Measurements from ENCODE around the gene QSOX1. TPM values are rescaled to one million over a fixed set of nuclear protein-coding genes. Genes with fewer than 3 reads are reported as not detected.
A peak's percentile ranks its signal among the peaks of the same experiment; 100 is the strongest.

The QSOX1 gene
- total RNA-seq, 1 experiment from 2014 or later, result 168 TPM

DNA sequence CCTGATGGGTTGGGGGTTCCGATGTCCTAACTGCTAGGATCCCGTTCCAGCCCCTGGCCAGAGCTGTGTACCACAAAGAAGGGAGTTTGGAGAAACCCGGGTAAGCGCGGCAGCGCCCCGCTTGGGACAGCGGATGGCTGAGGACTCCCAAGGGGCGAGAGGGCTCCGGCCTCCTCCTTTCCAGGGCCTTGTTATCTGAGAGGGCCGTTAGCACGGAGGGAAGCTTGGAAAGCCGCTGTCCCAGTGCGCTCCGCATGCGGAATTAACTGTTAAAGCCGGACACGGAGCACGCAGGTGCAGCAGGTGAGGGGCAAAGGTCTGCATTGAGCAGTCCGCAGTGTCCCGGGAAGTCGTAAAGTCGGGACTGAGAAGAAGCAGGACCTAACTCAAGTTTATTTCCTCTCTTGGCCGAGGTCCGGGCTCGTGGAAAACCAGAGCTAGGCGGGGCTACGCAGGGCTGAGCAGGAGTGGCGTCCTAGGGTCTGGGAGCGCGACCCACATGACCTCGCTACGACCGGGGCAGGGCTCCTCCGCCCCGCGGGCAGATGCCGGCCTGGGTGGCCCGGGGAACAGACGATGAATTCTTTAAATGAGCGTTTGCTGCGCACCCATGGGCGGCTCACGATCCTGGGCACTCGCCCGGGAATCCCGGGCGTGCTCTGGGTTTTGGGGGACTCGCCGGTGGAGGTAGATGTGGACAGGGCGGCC, 79.9 kb downstream of the QSOX1 start:
- DNase-seq (ENCODE audit: low read depth), result no peak

DNA sequence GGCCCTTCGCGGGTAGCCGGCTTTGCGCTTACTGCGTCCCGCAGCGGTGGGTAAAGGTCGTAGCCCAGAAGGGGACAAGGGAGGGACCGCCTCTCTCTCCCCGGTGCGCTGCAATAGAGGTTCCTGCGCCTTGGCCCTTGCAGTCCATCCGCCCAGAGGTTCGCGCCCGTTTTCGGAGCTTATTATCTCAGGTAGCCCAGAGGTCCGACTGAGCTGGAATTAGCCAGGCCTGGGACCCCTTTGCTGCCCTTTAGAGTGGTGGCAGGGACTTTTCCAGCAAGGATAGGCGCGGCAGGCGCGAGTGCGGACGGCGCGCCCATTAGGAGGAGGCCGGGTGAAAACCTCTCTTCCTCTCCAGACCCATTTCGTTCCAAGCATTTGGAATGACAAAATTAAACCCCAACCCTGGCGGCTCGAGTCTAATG, 80.4 kb downstream of the QSOX1 start:
- DNase-seq (ENCODE audit: low read depth), result no peak

DNA sequence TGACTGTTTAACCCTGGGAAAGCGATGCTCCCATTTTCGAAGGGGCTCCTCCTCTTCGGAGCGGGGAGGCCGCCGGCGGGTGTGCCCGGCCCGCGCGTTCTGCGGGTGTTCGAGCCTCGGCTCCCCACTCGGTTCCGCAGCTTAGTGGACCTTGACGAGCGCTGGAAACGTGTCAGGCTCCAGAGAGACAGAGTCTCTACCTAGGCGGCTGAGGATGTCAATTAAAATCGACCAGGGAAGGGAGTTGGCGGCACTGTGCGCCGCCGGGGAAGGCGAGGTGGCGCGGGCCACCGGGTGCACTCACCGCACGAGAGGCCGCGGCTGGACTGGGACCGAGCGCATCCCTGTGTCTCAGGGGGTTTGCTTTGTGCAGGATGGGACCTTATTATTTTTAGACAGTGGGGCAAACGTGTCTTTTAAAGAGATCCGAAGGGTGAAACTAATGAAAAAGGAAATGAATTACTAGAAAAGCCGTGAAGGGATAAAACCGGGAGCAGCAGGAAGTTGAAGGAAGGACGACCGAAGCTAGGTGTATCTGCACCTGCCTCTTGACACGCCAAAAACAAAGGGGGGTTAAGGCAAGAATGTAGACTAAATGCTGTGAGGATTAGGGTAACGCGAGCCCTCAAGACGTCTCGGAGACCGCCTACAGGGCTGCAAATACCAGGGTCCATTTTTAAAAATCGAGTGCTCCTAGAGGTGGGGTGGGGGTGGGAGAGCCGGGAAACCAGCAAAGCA, 81.0 kb downstream of the QSOX1 start:
- DNase-seq (ENCODE audit: low read depth), result no peak

DNA sequence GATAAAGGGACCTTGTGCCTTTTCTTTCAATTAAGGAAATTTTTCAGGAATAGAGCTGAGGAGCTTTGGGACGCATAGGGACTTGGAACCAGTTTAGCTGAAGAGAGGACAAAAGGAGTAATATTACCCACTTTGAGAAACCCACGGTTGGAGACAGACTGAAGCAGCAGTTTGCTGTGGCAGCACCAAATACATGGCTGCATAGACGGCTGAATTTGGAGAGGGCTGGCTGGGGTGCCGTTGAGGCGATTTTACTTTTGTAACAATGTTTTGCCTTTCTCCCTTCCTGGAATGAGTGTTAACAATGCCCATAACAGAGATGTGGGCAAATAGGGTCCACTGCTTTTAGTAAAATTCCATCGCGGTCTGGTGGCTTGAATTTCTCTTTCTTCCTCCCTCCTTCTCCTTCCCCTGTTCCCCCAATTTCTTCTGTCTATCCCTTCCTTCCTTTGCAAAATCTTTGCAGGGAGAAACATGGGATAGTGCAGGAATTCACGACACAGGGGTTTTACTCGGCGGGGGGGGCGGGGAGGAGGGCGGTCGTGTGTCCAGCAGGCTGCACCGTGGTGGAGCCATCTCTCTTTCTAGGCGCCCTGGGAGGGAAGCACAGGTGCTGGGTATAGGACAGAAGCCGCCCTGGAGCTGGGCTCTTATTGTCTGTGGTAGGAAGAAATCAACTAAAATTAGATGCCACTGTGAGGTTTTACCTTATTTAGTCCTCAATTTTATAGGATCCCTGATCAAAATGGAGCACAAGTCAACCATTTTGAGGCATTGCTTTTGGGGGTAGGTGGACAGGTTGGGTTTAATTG, 82.2 kb downstream of the QSOX1 start:
- DNase-seq (ENCODE audit: low read depth), result no peak

DNA sequence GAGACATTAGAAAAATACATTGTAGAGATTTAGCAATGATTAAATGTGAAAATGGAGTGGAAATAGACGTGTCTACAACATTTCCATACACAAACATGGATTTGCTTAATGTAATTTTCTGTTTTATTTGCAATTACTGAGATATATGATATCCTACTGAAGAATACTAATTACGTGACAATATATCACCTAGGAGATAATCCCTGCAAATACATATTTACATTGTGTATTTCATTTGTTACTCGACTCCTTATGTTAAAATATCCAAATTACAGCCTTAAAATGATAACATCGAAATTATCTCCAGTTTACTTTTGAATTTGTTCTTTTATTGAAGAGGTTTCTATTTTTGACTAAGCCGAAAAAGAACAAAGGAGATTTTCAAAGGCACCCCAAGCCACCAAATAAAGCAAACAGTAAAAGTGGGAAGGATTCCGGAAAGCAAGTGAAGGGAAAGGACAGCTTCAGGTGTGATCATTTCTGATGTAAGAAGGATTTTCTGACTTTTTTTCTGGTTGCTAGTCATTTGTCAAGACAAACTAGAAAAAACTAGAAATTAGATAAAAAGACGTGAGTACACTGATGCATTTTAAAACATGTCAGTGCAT, 83.3 kb downstream of the QSOX1 start:
- DNase-seq (ENCODE audit: low read depth), result no peak

DNA sequence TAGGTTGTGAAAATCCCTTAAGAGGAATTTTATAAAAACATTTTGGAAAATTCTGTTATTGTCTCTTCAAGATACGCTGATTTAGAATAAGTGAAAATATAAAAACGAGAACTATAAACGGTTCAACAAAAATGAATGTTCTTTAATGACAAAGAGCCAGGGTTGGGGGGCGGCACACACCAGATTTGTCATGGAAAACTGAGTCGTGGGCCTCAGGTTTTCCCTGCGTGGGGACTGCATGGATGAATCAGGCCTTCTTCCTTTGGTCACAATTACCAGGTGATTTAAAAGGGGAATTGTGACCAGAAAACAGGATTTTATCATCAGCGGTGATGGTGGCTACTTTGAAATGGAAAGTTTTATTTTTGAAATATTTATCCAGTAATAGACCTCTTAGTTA, 84.0 kb downstream of the QSOX1 start:
- DNase-seq (ENCODE audit: low read depth), result no peak

DNA sequence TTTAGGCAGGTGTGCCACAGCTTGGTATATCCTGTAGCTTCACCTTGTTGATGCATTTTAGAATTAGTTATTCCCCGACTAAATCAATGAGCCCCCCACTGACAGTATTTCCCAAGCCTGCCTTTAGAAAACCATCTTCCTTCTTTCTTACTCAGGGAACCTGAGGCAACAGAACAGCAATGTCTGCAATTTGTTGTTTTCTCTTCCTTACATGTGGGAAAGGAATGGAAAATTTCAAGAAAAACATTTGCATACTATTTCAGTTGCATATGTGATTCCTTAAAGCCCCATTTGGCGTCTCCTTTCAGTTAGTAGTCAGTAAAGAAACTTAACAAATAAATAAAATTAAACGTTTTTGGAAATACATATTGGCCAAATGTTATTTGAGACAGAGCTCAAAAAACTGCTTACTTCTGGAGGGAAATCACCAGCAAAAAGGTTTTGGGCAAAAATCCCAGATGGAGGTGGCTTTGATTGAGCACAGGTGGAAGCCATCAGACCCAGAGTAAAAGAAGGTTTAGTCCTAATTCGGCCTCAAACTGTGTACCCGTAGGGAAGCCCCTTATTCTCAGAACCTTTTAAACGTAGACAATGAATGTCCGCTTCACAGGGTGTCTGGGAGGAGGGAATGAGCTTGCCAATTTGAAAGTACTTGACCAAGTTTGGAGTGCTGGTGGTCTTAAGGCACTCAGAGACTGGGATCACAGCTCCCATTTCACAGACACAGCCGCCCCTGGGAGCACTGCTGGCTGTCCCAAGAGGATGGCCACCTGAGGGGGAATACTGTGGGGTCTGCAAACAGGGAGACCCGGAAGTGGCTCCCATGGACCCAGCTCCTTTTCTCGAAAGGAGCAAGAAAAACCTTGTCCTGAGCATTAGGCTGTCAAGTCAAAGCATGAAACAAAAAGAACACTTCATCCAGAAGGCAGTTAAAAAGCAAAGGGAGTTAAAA, 84.8 kb downstream of the QSOX1 start:
- no peak for DNase-seq (ENCODE audit: low read depth)

DNA sequence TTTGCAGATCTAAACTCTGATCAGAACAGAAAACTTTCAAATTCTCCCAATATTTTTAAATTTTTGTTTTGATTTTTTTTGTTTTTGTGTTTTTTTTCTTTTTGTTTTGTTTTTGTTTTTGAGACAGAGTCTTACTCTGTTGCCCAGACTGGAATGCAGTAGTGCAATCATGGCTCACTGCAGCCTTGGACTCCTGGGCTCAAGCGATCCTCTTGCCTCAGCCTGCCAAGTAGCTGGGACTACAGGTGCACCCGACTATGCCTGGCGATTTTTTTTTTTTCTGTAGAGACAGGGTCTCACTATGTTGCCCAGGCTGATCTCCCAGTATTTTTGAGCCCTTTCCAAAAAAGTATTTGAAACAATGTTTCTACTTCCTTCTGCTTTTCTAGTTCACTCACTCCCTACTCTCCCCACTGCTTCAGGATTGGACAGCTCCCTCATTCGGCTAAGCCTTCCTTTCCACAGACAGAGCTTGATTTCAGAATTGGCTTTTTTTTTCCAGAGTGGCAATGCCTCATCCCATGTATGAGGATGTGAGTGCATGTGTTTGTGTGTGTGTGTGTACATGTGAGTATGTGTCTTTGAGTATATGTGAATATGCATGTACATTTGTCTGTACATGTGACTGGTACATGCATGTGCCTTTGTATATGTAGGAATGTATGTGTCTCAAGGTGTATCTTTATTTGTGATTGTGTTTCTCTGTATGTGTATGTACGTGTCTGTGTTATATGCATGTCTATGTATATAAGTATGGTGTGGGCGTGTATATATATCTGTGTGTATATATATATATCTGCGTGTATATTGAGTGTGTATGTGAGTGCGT, 87.3 kb downstream of the QSOX1 start:
- DNase-seq (ENCODE audit: low read depth), result no peak

DNA sequence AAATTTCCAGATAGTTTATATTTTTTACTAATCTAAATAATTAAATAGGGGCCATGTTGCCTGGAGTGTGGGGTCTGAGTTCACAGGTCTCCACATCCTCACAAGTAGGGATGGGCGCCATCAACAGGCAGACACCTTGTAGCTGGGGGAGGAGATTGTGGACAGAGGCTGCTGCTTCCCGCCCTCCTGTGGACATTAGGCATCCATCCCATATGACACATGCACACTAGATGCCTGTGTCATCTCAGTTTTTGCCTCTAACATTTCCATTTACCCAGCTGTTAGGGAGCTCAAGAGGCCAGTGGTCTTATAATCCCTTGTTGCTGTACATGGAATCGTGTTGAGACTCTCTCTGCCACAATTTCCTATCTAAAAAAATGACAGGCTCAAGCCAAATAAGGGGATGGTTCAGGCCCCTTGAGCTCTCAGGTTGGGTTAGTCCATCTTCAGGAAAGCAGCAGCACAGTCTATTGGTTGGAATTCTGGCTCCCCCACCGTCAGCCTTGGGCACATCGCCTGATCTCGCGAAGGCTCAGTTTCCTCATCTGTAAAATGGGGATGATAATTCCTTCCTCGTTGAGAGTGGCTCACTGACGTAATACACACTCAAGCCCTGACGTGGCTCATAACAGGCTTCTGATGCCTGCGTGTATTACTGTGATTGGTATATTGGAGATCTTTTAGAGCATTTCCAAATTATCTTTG, 89.0 kb downstream of the QSOX1 start:
- DNase-seq (ENCODE audit: low read depth), result peak; percentile 56

DNA sequence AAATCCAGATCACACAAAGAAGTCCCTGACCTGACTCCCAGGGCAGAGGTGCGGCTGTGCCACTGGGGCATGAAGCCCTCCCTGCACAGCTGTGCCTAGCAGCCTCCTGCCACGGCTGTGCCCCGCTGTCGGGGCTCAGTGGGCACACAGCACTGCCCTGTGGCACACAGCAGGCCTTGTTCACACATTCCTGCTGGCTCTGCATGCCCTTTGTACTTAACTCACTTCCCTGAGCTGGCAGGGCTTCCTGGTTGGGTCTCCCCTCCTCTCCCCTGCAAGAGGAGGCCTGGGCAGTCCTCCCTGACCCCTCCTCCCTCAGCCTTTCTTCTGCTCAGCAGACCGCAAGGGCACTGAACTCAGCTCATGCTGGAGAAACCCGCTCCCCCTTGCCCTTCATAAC, 90.2 kb downstream of the QSOX1 start:
- DNase-seq (ENCODE audit: low read depth), result no peak

DNA sequence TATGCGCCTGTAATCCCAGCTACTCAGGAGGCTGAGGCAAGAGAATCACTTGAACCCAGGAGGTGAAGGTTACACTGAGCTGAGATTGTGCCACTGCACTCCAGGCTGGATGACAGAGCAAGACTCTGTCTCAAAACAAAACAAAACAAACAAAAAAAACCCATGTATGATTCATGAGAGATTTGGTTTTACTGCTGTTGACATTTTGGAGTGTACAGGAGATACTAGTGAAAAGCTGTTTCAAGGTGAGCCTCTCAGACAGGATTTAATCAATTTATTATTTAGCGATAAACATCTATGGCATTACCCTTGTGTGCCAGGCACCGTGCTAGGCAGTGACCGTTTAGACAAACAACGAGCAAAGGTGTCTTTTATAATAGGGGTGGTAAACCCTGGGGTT, 91.9 kb downstream of the QSOX1 start:
- DNase-seq (ENCODE audit: low read depth), result peak; percentile 13

DNA sequence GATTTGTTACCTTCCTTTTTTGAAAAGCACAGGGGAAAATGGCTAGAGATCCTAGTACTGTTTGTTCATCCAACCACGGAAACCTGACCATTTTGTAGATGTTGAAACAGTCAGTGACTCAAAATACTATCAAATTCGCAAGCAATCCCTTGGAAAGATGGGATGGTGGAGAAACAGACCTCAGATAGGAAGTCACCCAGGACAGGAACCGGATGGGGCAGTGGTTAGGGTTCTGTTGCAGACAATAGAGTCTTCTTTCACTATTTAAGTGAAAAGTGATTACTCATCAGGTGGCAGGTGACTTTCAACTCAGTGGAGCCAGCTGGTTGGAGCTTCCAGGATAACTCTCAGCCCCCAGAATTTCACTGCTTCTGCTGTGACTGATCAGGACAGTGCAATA, 92.4 kb downstream of the QSOX1 start:
- peak; percentile 77 for DNase-seq (ENCODE audit: low read depth)

DNA sequence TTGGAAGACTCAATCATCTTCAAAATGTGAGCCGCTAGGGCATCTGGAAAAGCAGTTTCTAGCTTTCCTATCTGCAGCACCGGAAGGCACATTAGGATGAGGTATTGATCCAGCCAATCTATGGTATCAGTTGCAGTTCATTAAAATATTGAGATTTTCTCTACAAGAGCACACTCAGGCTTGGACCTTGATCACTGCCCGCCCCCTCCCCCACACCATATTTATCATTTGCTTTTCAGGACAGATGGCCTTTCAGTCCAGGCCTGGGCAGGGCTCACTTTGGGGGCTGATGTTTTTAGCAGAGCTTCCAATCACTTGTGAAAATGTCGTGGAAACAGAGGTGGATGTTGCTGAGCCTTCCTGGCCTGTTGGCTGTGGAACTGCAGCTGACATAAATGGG, 92.9 kb downstream of the QSOX1 start:
- DNase-seq (ENCODE audit: low read depth), result no peak

DNA sequence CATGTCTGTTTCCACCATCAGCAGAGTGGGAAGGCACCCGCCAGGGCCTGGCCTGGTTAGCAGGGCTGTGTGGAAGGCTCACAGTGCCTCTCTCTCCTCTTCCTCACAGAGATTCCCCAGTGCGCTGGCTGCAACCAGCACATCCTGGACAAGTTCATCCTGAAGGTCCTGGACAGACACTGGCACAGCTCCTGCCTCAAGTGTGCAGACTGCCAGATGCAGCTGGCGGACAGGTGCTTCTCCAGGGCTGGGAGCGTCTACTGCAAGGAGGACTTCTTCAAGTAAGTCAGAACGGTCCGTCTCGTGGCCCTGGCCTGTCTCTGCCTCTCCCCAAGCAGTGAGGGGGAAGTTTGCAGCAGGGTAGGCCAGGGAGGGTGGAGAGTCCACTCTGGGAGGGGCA, 93.5 kb downstream of the QSOX1 start:
- no peak for DNase-seq (ENCODE audit: low read depth)

DNA sequence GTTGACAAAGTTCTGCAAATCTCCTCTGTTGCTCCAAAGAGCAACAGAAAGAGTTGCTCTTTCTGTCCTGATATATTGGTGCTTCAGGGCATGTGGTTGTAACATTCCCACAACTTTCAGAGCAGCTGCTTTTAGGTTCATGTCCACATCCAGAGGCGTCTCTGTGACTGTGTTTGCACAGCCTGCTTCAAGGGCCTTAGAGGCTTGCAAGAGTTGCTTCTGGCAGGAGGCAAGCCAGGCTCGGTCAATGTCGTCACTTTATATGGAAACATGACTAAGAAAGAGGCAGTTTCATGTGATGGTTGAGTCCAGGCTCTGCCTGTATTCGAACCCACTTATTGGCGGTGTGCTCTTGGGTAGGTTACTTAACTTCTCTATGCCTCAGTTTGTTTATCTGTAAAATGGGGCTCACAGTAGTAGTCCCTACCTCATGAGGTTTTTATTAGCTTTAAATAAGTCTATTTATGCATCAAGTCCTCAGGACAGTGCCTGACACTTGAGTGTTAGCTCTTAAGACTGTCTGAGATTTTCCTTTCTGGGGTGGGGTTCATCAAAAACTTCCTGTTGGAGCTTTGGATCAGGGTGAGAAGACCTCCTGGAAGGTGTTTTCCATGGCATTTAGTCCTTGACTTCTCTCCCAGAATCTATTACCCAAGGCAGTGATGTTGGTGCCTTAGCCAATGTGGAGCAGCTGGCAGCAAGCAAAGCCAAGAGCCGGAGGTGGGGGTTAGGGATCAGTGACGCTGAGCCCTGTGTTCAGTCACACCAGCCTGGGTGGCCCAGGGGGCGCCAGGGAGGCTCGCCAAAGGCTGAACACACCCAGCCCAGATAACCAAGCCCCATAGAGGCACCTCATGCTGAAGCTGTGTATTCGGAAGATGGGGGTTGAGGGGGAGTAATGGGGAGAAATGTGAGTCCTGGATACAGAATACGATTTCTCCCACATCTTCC, 94.3 kb downstream of the QSOX1 start:
- peak; percentile 18 for DNase-seq (ENCODE audit: low read depth)

DNA sequence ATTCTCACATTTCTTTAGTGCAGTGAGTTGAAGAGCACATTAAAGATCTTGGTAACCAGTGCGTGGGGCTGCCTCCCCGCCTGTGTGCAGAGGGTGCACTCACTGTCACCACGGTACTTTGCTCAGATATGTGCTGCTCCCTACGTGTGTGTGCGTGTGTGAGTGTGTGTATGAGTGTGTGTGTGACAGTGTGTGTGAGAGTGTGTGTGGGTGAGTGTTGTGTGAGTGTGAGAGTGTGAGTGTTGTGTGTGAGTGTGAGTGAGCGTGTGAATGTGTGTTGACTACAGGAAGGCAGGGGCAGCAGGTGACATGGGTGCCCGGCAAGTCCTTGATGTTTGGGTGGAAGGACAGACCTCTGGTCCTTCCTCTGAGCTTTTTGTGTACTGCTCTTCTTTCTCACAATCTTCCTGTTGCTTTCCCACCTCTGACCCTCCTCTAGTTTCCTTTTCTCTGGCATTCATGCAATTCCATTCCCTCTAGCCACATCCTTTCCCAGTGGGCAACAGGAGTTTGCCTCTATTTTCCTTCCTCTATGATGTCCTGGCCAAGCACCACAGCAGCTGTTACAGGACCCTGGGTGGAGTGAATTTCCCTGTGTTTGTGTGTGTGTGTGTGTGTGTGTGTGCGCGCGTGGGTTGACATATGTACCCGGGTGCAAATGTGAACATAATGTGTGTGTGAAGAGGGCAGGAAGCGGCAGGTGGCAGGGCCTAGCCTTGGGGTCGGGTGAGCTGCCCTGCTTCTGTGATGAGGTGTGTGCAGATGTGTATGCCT, 95.2 kb downstream of the QSOX1 start:
- DNase-seq (ENCODE audit: low read depth), result peak; percentile 68

DNA sequence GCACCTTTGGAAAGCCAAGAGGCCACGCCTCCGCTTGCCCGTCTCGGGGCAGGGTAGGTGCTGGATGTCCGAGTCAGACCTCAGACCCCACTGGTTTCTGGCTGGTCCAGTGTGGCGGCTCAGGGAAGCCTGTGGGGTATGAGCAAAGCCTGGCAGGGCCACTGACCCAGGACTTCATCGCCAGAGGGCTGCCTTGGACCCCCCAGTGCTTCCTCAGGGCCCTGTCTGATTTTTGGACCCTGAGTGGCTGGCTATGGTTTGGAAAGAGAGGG, 95.8 kb downstream of the QSOX1 start:
- DNase-seq (ENCODE audit: low read depth), result no peak

Data from LHCN-M2 (cell line).